Ovary (tissue), 9 donors: ENCODE measurements around the gene RAD50. TPM values are rescaled to one million over a fixed set of nuclear protein-coding genes. Genes with fewer than 3 reads are reported as not detected.

ENCODE experiments used
- DNase-seq, 5 donors: peaks; one replicate each; pipeline ENCODE4 v3.0.0-alpha.2; 2019 to 2020
- H3K27ac ChIP-seq, 2 donors: fragments of 200-600 bp; one replicate each; pipeline versions ENCODE4 v1.5.1 to v1.8.0; 2019 to 2022
- H3K27me3 ChIP-seq: fragments of 200-600 bp; one replicate; pipeline ENCODE4 v1.8.0; 2022
- H3K36me3 ChIP-seq: fragments of 200-600 bp; sonication (generic); one replicate; pipeline ENCODE4 v1.5.1; 2019
- H3K4me1 ChIP-seq: one replicate; pipeline ENCODE4 v1.8.1; 2013; ENCODE audit warnings: mild to moderate bottlenecking, moderate library complexity; ENCODE audit not compliant: insufficient read depth
- H3K4me3 ChIP-seq: fragments of 200-600 bp; sonication (generic); one replicate; pipeline ENCODE4 v1.5.1; 2017
- H3K9me3 ChIP-seq, 2 donors: fragments of 200-600 bp in 1 of 2; sonication (generic) in 1 of 2; one replicate each; pipeline versions ENCODE4 v1.5.1 to v1.8.1; 2013 to 2019; ENCODE audit warnings: mild to moderate bottlenecking in 1 of 2, moderate library complexity in 1 of 2
- EP300 ChIP-seq: sonication (generic); formaldehyde crosslinking; IDR thresholded peaks from one replicate; pipeline ENCODE4 v1.6.1; 2017; ENCODE audit warnings: antibody characterized with exemption
- POLR2A ChIP-seq: fragments of 450-650 bp; IDR thresholded peaks from one replicate; pipeline ENCODE4 v1.6.1; 2017; ENCODE audit warnings: antibody characterized with exemption, mild to moderate bottlenecking, moderate library complexity
- WGBS, 3 donors: extraction: QIAGEN DNeasy Blood & Tissue Kit in 1 of 3; methylation state at CpG; one replicate each; pipeline versions ENCODE4 v1.1.5 to v1.1.7; 2013 to 2017; 5-methylcytosine and 5-hydroxymethylcytosine counted together
- intact Hi-C, 4 donors: fragments of 100-400 bp; cut with DNase I; formaldehyde crosslinking; loops; one replicate each; pipeline versions ENCODE4 v1.11.0 to v1.15.1; 2022 to 2023
- polyA plus RNA-seq, 2 donors: library from polyadenylated mRNA; stranded (reverse); fragments of 200-250 nt in 1 of 2; fragments of 350-450 nt in 1 of 2; fragmentation: Illumina TruSeq in 1 of 2; extraction: RNeasy Lipid Tissue Mini Kit (QIAGEN cat#74804) in 1 of 2; gene quantifications; one replicate each; pipeline ENCODE4 v1.2.3, GENCODE V29; 2013 to 2014
- total RNA-seq, 7 donors: library from RNA; depleted of rRNA in 2 of 7; stranded (reverse); fragments of >200 nt in 2 of 7; fragmentation: NEBNext Ultra II Directional in 3 of 7; extraction: Animal tissue kit (Norgen Biotek cat#: 25700) in 3 of 7; gene quantifications; one replicate each; pipeline versions ENCODE4 v1.1.0 to v1.2.4, GENCODE V29; 2016 to 2023
- TF ChIP-seq, protein P1 (sequence below), 3 donors: fragments of 450-650 bp in 2 of 3; fragments of 200-600 bp in 1 of 3; IDR thresholded peaks; one replicate each; pipeline versions ENCODE4 v1.5.1 to v1.8.0; 2016 to 2022; ENCODE audit warnings: antibody characterized with exemption in 3 of 3, mild to moderate bottlenecking in 1 of 3
- donor health status: DM: no; HTN: no; CAD: no; lungs with moderate emphysema.
- donor health status: DM: no; HTN: no; CAD: no.
- donor health status: Bipolar disorder and iron deficiency.
- donor health status: DM: yes; HTN: yes; CAD: no.
- donor health status: DM: no; HTN: no; CAD: no.
- donor health status: DM: yes; HTN: yes; CAD: no.

RAD50 gene
- total and polyA plus RNA-seq, 9 donors = 9.4 to 41.5 (median 28.1) TPM

DNA sequence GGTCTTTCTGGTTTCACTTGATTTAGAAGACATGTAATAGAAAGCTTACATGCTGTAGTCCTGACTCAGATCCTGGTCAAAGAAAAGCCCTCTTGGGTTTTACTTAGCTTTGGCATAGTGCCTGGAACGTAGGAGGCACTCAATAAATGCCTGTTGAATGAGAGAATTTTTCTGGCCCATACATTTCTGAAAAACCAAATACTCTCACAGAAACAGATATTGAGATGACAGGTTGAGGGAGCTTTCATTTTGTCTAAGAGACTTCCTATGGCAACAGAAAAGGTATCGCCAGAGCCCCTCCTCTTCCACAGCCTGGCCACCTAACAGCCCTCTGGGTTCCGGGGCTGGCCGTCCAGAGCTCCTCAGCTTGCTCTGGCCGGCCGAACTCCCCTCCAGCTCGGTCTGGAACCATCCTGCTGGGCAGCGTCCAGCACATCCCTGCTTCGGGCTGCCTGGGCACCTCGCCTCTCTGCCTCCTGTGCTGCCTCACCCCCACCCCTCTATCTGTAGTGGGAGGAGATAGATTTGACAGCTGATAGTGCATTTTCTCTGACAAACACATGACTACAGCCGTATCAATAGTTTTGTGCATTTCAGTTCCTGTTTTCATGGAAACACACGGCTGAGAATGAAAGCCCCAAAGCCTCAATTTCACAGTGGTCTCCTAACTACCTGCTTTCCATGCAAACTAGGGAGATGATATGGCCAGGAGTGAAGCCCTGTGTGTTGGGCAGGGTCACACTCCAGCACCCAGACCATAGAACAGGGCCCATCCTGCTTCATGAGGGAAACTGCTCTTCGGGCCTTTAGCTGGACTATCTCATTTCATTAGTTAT is 118.1 kb downstream of the RAD50 start:
- Histone ChIP-seq H3K4me3 (no peak overlapping the region), H3K27ac (no peak overlapping the region), H3K36me3 (no peaks in the 10 kb centered on the region), H3K27me3 (no peaks in the 10 kb centered on the region), H3K9me3 (no peaks in the 10 kb centered on the region), H3K4me1 (no peaks in the 10 kb centered on the region)
- WGBS, 3 donors = 65 to 66% (median 66%) methylated on average over 13 of the region's 13 CpGs
- no peak for DNase-seq
- intact Hi-C loops = no loop called here
- TF ChIP-seq, protein P1, sequence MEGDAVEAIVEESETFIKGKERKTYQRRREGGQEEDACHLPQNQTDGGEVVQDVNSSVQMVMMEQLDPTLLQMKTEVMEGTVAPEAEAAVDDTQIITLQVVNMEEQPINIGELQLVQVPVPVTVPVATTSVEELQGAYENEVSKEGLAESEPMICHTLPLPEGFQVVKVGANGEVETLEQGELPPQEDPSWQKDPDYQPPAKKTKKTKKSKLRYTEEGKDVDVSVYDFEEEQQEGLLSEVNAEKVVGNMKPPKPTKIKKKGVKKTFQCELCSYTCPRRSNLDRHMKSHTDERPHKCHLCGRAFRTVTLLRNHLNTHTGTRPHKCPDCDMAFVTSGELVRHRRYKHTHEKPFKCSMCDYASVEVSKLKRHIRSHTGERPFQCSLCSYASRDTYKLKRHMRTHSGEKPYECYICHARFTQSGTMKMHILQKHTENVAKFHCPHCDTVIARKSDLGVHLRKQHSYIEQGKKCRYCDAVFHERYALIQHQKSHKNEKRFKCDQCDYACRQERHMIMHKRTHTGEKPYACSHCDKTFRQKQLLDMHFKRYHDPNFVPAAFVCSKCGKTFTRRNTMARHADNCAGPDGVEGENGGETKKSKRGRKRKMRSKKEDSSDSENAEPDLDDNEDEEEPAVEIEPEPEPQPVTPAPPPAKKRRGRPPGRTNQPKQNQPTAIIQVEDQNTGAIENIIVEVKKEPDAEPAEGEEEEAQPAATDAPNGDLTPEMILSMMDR (IDR thresholded peaks at IDR 0.05) = no peak
- TF ChIP-seq POLR2A (no peak), EP300 (no peak)

DNA sequence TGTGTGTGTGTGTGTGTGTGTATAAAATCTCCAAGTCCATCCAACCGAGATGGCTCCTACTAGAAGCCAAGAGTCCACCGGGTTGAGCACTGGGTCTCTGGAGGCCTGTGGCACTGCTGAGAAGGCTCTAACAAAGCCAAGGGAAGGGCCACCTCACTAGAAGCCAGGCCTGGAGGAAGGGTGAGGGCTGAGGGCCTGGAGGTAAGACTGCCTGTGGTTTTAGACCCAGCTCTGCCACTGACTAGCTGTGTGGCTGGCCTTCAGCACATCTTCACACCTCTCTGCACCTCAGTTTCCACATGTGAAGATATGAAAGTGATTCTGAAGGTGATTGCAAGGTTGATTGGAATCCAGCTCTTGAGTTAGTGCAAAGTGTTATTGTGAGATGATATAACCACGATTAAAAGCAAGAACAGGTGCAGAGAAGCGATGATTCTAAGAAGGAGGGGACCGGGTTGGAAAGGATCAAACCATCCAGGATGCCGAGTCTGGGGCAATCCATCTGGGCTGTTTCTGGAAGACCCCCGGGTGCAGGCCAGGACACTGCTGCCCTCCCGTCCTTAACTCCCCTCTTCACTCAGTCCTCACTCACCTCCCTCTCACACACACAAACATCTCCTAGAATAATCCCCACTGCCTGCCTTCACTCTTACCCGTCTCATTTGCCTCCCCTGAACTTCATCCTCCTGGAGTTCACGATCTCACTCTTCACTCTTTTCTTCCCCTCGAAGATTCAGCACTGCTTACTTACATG is 119.3 kb downstream of the RAD50 start:
- intact Hi-C loops = no loop called here
- WGBS, 3 donors = 91 to 95% (median 92%) methylated on average over 11 of the region's 11 CpGs
- no peaks in the 10 kb centered on the region for H3K36me3 ChIP-seq
- no peak overlapping the region for H3K4me3 ChIP-seq
- TF ChIP-seq EP300 (no peak), POLR2A (no peak)
- TF ChIP-seq, protein P1 (IDR thresholded peaks at IDR 0.05) = no peak
- DNase-seq = no peak
- no peaks in the 10 kb centered on the region for H3K27me3 ChIP-seq
- H3K4me1 ChIP-seq = no peaks in the 10 kb centered on the region
- H3K27ac ChIP-seq = no peak overlapping the region
- H3K9me3 ChIP-seq = no peaks in the 10 kb centered on the region

DNA sequence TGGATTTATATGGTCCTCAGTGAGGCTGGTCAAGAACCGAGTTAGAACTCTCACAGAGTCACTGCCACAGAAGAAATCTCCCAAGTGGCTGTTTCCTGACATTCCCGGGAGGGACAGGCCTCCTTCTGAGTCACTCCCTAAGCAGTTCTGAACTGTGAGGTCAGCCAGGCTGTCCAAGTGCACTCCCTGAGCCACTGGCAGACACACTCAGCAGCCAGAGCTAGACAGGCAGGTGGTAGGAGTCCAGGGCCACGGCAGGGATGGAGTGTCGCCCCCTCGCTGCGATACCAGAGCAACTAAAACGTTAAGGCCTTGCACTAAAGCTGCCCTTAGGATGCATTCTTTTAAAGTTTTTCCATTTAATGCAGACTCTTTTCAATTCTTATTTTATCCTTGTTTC is 120.4 kb downstream of the RAD50 start:
- no peaks in the 10 kb centered on the region for H3K27me3 ChIP-seq
- no peak for DNase-seq
- H3K27ac ChIP-seq = no peak overlapping the region
- H3K36me3 ChIP-seq = no peaks in the 10 kb centered on the region
- no peaks in the 10 kb centered on the region for H3K4me1 ChIP-seq
- intact Hi-C loops = no loop called here
- no peak overlapping the region for H3K4me3 ChIP-seq
- WGBS, 3 donors = 28 to 41% (median 34%) methylated on average over 7 of the region's 7 CpGs
- no peaks in the 10 kb centered on the region for H3K9me3 ChIP-seq
- TF ChIP-seq, protein P1 (IDR thresholded peaks at IDR 0.05) = no peak
- TF ChIP-seq EP300 = no peak
- no peak for TF ChIP-seq POLR2A

DNA sequence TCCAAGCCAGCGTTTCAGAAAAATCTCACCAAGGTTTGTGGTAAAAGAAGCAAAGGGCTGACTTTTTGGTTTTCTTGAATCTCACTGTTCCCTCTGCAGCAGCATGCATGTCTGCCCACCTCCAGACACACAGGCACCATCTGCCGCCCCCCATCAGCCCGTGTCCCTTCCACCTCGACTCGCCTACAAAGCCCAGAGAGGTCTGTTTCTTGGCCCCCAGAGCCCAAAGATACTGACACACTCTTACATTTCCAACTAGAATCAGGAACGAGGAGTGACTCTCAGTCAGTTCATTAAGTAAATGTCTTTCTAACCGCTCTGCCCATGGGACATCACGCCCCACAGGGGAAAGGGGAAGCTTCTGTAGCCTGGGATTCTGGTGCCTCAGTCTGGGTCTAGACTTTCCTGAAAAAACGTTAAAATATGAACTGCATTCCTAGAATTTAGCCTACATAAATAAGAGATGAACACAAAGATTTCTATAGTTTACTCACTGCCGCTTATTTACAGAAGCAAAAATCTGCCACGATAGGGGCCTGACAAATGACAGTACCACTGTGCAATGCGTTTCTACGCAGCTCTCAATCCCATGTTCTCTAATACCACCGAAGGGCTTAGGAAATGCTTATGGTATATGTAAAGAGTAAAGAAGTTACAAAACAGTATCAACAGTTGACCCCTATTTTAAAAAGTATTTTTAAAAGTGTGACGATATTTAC is 121.1 kb downstream of the RAD50 start:
- WGBS, 3 donors = 82 to 87% (median 85%) methylated on average over 15 of the region's 15 CpGs
- H3K27ac ChIP-seq = no peak overlapping the region
- intact Hi-C loops = no loop called here

More for the DNA sequence above, 121.1 kb downstream of the RAD50 start:
- Histone ChIP-seq H3K9me3 (no peaks in the 10 kb centered on the region), H3K27me3 (no peaks in the 10 kb centered on the region), H3K36me3 (no peaks in the 10 kb centered on the region), H3K4me3 (no peak overlapping the region), H3K4me1 (no peaks in the 10 kb centered on the region)
- no peak for TF ChIP-seq EP300
- no peak for TF ChIP-seq POLR2A
- TF ChIP-seq, protein P1 (IDR thresholded peaks at IDR 0.05) = no peak
- DNase-seq = no peak
